Right lobe of liver (tissue), 6 donors: ENCODE measurements around the gene SHQ1. TPM values are rescaled to one million over a fixed set of nuclear protein-coding genes. Genes with fewer than 3 reads are reported as not detected.
A peak's percentile ranks its signal among the peaks of the same experiment; 100 is the strongest.

Source experiments
- ATAC-seq, 4 donors: fragments of 200-7000 bp; cut with Tn5 transposase; one replicate each; pipeline ENCODE4 v1.9.1; 2020; ENCODE audit warnings: mild to moderate bottlenecking in 4 of 4, moderate library complexity in 4 of 4
- DNase-seq, 3 donors: peaks; one replicate each; pipeline ENCODE4 v3.0.0-alpha.2; 2020
- H3K27ac ChIP-seq, 3 donors: fragments of 200-600 bp; one replicate each; pipeline ENCODE4 v1.8.0; 2022
- H3K27me3 ChIP-seq, 2 donors: fragments of 200-600 bp; one replicate each; pipeline ENCODE4 v1.8.0; 2022
- H3K36me3 ChIP-seq, 4 donors: fragments of 200-600 bp; sonication (generic) in 1 of 4; one replicate each; pipeline versions ENCODE4 v1.5.1 to v1.8.0; 2017 to 2022; ENCODE audit warnings: control low read depth in 1 of 4
- H3K4me1 ChIP-seq, 4 donors: fragments of 200-600 bp; sonication (generic) in 1 of 4; one replicate each; pipeline versions ENCODE4 v1.5.1 to v1.8.0; 2017 to 2022; ENCODE audit warnings: control low read depth in 1 of 4
- H3K4me3 ChIP-seq, 3 donors: fragments of 200-600 bp; one replicate each; pipeline ENCODE4 v1.8.0; 2022
- H3K9me3 ChIP-seq, 4 donors: fragments of 200-600 bp; sonication (generic) in 1 of 4; one replicate each; pipeline versions ENCODE4 v1.5.1 to v1.8.0; 2017 to 2022; ENCODE audit warnings: control low read depth in 1 of 4
- POLR2A ChIP-seq: fragments of 450-650 bp; IDR thresholded peaks from one replicate; pipeline ENCODE4 v1.6.1; 2017; ENCODE audit warnings: antibody characterized with exemption, mild to moderate bottlenecking
- WGBS: methylation state at CpG from one replicate; pipeline ENCODE4 v1.1.6; 2018; ENCODE audit warnings: low coverage, low lambda C conversion rate; ENCODE audit not compliant: insufficient coverage; ENCODE audit errors: missing lambda C conversion rate; 5-methylcytosine and 5-hydroxymethylcytosine counted together
- intact Hi-C, 2 donors: fragments of 100-400 bp; cut with DNase I; formaldehyde crosslinking; loops; one replicate each; pipeline versions ENCODE4 v1.11.2 to v1.14.1; 2022
- total RNA-seq, 6 experiments: library from RNA; depleted of rRNA in 2 of 6; stranded (reverse); fragments of >200 nt in 2 of 6; fragmentation: NEBNext Ultra II Directional in 3 of 6; extraction: Animal tissue kit (Norgen Biotek cat#: 25700) in 3 of 6; gene quantifications; one replicate each; pipeline versions ENCODE4 v1.1.0 to v1.2.4, GENCODE V29; 2016 to 2023
- TF ChIP-seq, protein P1 (sequence below), 4 donors: fragments of 200-600 bp in 3 of 4; fragments of 450-650 bp in 1 of 4; IDR thresholded peaks; one replicate each; pipeline versions ENCODE4 v1.5.1 to v1.8.0; 2016 to 2022; ENCODE audit warnings: antibody characterized with exemption in 4 of 4, mild to moderate bottlenecking in 2 of 4
- donor health status: DM: no; HTN: yes; CAD: no.
- donor health status: DM: no; HTN: no; CAD: no.
- donor health status: DM: no; HTN: no; CAD: no.
- donor health status: DM: no; HTN: yes; CAD: no.
- donor health status: DM: no; HTN: yes; CAD: no.

SHQ1 gene
- total RNA-seq, 6 experiments from 2014 or later, result 5.1 to 9.9 (median 7.9) TPM

DNA sequence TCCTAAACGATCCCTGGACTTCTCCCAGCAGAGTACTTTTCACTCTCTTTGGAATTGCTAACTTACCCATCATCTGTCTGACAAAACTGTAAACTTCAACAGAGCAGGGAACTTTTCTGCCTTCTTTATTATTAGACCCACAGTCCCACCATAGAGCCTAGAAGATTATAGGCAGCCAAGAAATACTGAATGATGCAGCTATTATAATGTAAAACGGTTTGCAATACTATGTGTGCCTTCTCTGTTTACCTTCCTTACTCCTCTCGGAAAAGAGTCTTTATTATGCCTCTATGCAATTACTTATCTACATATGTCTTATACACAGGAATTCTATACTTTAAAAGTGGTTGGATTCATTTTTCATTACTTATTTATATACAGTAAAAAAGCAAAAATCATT is 36.0 kb downstream of the SHQ1 start:
- DNase-seq (no peak), ATAC-seq (no peak)
- H3K36me3 ChIP-seq, result no peaks in the 10 kb centered on the region
- 75% methylated on average over 3 of the region's 3 CpGs for WGBS
- H3K9me3 ChIP-seq, result no peaks in the 10 kb centered on the region
- H3K4me3 ChIP-seq, result no peak overlapping the region
- intact Hi-C loops, result no loop called here
- peaks cover 0 to 8% (median 0%) of the 10 kb centered on the region in 4 donors for H3K4me1 ChIP-seq
- TF ChIP-seq, protein P1, sequence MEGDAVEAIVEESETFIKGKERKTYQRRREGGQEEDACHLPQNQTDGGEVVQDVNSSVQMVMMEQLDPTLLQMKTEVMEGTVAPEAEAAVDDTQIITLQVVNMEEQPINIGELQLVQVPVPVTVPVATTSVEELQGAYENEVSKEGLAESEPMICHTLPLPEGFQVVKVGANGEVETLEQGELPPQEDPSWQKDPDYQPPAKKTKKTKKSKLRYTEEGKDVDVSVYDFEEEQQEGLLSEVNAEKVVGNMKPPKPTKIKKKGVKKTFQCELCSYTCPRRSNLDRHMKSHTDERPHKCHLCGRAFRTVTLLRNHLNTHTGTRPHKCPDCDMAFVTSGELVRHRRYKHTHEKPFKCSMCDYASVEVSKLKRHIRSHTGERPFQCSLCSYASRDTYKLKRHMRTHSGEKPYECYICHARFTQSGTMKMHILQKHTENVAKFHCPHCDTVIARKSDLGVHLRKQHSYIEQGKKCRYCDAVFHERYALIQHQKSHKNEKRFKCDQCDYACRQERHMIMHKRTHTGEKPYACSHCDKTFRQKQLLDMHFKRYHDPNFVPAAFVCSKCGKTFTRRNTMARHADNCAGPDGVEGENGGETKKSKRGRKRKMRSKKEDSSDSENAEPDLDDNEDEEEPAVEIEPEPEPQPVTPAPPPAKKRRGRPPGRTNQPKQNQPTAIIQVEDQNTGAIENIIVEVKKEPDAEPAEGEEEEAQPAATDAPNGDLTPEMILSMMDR (IDR thresholded peaks at IDR 0.05), result no peak
- no peak for TF ChIP-seq POLR2A
- no peak overlapping the region for H3K27ac ChIP-seq
- H3K27me3 ChIP-seq, result no peaks in the 10 kb centered on the region

DNA sequence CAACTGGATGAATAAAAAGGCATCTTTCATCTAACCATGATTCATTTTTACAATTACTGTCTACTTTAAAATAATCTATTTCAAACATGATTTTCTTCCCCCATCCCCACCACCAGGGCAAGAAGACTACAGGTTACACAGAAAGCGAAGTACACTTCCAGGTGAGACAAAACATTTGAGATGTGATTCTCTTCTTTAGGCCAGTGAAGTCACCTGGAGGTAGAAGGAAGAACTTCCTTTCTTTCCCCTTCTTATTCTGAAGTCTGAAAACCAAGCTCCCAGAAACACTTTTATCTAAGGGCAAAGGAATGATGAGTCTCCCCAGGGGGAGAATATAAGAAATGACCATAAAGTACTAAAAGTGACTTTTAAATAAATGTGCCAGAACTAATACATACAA is 36.7 kb downstream of the SHQ1 start:
- peaks cover 0 to 8% (median 0%) of the 10 kb centered on the region in 4 donors for H3K4me1 ChIP-seq
- TF ChIP-seq, protein P1 (IDR thresholded peaks at IDR 0.05), result no peak
- no peak for TF ChIP-seq POLR2A
- no peak overlapping the region for H3K4me3 ChIP-seq
- no peaks in the 10 kb centered on the region for H3K36me3 ChIP-seq
- no peaks in the 10 kb centered on the region for H3K9me3 ChIP-seq
- H3K27me3 ChIP-seq, result no peaks in the 10 kb centered on the region
- no peak overlapping the region for H3K27ac ChIP-seq
- intact Hi-C loops, result no loop called here
- DNase-seq (no peak), ATAC-seq (no peak)
- 90% methylated on average over 1 of the region's 1 CpG for WGBS

DNA sequence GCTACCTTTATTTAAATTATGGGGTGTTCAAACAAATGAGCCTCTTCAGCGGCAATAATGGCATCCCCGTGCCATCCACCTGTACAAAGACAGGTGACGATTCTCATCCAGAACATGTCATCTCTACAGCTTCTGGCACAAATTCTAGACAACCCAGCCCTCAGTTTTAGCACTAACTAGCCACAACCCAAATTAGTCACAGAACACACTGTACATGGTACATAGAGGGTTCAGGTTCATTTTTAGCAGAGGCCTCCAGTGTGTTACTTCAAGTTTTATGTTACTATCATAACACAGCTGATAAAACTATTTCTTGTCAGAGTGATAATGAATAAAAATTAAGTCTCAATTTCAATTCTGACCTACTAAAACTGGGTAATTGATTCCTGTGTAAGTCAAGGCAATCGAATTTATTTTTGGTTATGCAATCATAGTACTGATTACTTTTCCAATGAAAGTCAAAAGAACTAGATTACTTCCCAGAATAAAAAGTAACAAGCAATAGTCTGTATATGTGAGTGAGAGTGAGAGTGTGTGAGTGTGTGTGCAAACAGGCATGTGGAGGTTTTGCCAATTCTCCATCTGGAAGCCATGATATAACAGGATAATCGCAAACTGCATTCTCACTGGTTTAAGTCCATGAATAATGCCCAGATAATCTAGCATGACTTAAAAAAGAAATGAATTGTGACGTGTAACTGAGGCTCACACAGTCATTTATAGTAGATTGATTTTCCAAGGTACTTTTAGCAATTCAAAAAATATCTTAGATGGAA is 37.4 kb downstream of the SHQ1 start:
- TF ChIP-seq, protein P1 (IDR thresholded peaks at IDR 0.05), result no peak
- TF ChIP-seq POLR2A, result no peak
- peak in 2 of 4 donors; percentile 18 to 39 for ATAC-seq
- WGBS, result 87% methylated on average over 6 of the region's 6 CpGs
- Histone ChIP-seq H3K9me3 (no peaks in the 10 kb centered on the region), H3K4me1 (peaks cover 0 to 8% (median 0%) of the 10 kb centered on the region in 4 donors), H3K27me3 (no peaks in the 10 kb centered on the region), H3K27ac (no peak overlapping the region), H3K36me3 (no peaks in the 10 kb centered on the region), H3K4me3 (no peak overlapping the region)
- intact Hi-C loops, result no loop called here
- DNase-seq, result no peak

DNA sequence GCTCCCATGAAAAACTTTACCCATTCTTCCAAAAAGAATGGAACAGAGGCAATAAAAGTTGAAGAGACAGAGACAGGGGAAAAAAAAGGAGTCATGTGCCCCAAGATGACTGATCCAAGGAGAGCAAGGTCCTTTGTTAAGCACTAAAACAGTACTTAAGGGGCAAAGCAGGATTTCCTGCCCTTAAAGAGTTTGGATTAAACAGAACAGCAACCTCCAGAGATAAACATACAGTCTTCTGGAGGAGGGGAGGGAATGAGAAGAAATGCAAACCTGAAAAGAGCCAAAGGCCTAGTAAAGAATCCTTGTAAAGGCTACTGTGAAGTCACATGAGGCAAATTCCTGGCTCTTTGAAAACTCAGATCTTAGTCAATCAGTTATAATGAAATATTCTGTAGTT is 38.2 kb downstream of the SHQ1 start:
- H3K36me3 ChIP-seq, result no peaks in the 10 kb centered on the region
- no peak for ATAC-seq
- no peaks in the 10 kb centered on the region for H3K9me3 ChIP-seq
- H3K27me3 ChIP-seq, result no peaks in the 10 kb centered on the region
- no peak for TF ChIP-seq POLR2A
- TF ChIP-seq, protein P1 (IDR thresholded peaks at IDR 0.05), result no peak
- intact Hi-C loops, result no loop called here
- H3K4me3 ChIP-seq, result no peak overlapping the region
- H3K4me1 ChIP-seq, result no peaks in the 10 kb centered on the region
- DNase-seq, result no peak
- H3K27ac ChIP-seq, result no peak overlapping the region
